ENCODE data around the gene WDR72.

DNA sequence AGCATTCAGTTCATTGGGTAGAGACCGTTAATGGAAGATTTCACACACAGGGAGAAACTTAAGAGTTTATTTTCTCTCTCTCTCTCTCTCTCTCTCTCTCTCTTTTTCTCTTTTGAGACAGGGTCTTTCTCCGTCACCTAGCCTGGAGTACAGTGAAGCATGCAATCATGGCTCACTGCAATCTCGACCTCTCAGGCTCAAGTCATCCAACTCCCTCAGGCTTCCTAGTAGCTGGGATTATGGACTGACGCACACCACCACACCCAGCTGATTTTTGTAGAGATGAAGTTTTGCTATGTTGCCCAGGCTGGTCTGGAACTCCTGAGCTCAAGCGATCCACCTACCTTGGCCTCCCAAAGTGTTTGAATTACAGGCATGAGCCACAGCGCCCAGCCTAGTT is 1.6 kb downstream of the WDR72 start:
- TF ChIP-seq, protein P1, sequence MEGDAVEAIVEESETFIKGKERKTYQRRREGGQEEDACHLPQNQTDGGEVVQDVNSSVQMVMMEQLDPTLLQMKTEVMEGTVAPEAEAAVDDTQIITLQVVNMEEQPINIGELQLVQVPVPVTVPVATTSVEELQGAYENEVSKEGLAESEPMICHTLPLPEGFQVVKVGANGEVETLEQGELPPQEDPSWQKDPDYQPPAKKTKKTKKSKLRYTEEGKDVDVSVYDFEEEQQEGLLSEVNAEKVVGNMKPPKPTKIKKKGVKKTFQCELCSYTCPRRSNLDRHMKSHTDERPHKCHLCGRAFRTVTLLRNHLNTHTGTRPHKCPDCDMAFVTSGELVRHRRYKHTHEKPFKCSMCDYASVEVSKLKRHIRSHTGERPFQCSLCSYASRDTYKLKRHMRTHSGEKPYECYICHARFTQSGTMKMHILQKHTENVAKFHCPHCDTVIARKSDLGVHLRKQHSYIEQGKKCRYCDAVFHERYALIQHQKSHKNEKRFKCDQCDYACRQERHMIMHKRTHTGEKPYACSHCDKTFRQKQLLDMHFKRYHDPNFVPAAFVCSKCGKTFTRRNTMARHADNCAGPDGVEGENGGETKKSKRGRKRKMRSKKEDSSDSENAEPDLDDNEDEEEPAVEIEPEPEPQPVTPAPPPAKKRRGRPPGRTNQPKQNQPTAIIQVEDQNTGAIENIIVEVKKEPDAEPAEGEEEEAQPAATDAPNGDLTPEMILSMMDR (IDR thresholded peaks at IDR 0.05; ENCODE audit: low read depth, low read length, missing input control), result no peak
- TF ChIP-seq EGR1 (IDR thresholded peaks at IDR 0.05; ENCODE audit: low read depth in 2 of 2) (no peak), RAD21 (IDR thresholded peaks at IDR 0.05) (no peak), TAF1 (conservative IDR thresholded peaks at IDR 0.05) (no peak), NR2F2 (IDR thresholded peaks at IDR 0.05) (no peak), JUND (IDR thresholded peaks at IDR 0.05) (no peak), GABPA (IDR thresholded peaks at IDR 0.05 in 1 of 2, conservative IDR thresholded peaks at IDR 0.05 in 1 of 2) (no peak), YY1 (IDR thresholded peaks at IDR 0.05) (no peak)
- TF ChIP-seq, protein P2, sequence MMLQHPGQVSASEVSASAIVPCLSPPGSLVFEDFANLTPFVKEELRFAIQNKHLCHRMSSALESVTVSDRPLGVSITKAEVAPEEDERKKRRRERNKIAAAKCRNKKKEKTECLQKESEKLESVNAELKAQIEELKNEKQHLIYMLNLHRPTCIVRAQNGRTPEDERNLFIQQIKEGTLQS (IDR thresholded peaks at IDR 0.05), result no peak
- TF ChIP-seq, protein P3, sequence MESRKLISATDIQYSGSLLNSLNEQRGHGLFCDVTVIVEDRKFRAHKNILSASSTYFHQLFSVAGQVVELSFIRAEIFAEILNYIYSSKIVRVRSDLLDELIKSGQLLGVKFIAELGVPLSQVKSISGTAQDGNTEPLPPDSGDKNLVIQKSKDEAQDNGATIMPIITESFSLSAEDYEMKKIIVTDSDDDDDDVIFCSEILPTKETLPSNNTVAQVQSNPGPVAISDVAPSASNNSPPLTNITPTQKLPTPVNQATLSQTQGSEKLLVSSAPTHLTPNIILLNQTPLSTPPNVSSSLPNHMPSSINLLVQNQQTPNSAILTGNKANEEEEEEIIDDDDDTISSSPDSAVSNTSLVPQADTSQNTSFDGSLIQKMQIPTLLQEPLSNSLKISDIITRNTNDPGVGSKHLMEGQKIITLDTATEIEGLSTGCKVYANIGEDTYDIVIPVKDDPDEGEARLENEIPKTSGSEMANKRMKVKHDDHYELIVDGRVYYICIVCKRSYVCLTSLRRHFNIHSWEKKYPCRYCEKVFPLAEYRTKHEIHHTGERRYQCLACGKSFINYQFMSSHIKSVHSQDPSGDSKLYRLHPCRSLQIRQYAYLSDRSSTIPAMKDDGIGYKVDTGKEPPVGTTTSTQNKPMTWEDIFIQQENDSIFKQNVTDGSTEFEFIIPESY (IDR thresholded peaks at IDR 0.05), result no peak
- TF ChIP-seq, protein P4, sequence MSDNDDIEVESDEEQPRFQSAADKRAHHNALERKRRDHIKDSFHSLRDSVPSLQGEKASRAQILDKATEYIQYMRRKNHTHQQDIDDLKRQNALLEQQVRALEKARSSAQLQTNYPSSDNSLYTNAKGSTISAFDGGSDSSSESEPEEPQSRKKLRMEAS (IDR thresholded peaks at IDR 0.05), result no peak
- TF ChIP-seq, protein P5, sequence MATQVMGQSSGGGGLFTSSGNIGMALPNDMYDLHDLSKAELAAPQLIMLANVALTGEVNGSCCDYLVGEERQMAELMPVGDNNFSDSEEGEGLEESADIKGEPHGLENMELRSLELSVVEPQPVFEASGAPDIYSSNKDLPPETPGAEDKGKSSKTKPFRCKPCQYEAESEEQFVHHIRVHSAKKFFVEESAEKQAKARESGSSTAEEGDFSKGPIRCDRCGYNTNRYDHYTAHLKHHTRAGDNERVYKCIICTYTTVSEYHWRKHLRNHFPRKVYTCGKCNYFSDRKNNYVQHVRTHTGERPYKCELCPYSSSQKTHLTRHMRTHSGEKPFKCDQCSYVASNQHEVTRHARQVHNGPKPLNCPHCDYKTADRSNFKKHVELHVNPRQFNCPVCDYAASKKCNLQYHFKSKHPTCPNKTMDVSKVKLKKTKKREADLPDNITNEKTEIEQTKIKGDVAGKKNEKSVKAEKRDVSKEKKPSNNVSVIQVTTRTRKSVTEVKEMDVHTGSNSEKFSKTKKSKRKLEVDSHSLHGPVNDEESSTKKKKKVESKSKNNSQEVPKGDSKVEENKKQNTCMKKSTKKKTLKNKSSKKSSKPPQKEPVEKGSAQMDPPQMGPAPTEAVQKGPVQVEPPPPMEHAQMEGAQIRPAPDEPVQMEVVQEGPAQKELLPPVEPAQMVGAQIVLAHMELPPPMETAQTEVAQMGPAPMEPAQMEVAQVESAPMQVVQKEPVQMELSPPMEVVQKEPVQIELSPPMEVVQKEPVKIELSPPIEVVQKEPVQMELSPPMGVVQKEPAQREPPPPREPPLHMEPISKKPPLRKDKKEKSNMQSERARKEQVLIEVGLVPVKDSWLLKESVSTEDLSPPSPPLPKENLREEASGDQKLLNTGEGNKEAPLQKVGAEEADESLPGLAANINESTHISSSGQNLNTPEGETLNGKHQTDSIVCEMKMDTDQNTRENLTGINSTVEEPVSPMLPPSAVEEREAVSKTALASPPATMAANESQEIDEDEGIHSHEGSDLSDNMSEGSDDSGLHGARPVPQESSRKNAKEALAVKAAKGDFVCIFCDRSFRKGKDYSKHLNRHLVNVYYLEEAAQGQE (IDR thresholded peaks at IDR 0.05), result no peak

Data from liver (tissue), 3 donors.